ENCODE measurements around the gene FRS2.

DNA sequence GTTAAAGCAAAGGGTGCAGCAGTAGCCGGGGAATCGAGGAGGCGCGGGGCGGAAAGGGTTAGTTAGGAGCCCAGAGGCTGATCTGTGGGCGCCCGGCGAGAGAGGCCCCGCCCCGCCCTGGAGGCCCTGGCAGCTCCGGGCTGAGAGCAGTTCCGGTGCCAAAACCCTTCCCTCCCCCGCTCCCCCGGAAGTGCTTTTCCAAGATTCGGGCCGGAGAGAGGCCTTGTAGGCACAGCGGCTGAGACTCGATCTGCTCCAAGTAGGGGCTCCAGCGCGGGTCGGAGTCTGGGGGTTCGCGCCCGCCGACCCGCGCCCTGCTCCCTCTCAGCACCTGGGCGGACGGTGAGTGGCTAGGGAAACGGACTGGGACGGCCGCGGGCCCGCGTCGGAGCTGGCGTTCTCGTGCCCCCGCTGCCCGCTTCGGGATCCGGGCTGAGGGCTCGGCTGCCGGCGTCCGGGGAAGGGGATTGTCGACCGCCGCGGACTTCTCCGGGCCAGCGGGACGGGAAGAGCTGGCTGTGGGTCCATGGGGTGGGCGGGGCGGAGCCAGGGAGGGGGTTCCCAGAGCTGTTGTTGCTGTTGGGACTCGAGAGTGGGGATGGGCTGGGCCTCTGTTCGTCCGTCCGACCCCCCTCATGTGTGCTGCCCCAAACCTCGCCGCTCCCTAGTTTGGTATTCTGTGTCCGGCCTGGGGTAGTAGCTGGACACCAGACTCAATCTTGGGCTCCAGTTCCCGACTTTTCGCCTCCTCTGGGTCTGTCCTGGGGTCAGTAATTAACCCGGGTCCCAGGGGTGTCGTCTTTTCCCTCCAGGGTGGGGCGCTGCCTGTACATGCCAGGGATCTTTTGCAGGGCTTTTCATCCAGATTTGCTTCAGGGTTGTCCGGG, at the start of gene FRS2:
- TF ChIP-seq, protein P1, sequence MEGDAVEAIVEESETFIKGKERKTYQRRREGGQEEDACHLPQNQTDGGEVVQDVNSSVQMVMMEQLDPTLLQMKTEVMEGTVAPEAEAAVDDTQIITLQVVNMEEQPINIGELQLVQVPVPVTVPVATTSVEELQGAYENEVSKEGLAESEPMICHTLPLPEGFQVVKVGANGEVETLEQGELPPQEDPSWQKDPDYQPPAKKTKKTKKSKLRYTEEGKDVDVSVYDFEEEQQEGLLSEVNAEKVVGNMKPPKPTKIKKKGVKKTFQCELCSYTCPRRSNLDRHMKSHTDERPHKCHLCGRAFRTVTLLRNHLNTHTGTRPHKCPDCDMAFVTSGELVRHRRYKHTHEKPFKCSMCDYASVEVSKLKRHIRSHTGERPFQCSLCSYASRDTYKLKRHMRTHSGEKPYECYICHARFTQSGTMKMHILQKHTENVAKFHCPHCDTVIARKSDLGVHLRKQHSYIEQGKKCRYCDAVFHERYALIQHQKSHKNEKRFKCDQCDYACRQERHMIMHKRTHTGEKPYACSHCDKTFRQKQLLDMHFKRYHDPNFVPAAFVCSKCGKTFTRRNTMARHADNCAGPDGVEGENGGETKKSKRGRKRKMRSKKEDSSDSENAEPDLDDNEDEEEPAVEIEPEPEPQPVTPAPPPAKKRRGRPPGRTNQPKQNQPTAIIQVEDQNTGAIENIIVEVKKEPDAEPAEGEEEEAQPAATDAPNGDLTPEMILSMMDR (IDR thresholded peaks at IDR 0.05), result peak in 1 of 5 experiments; percentile 17
- no peak for TF ChIP-seq EP300 (IDR thresholded peaks at IDR 0.05; ENCODE audit: low read depth)
- TF ChIP-seq POLR2A (IDR thresholded peaks at IDR 0.05), result peak; percentile 85
- peak; percentile 88 to 92 (median 91) for TF ChIP-seq POLR2AphosphoS5 (IDR thresholded peaks at IDR 0.05)
